ENCODE measurements around the gene SMAD5.

The SMAD5 gene

GRCh38 chr5:136132557-136133221 lies at the start of gene SMAD5:
Gene SMAD5 (plus strand): TSS chr5:136132845. CDS start chr5:136153761, 20,916 bp downstream.
- peak; percentile 48 to 69 for DNase-seq (ENCODE audit: low read depth in 1 of 2, low spot score in 1 of 2)

GRCh38 chr5:136084698-136085097 lies 47.9 kb upstream of the SMAD5 start:
- no peak for DNase-seq (ENCODE audit: low read depth in 1 of 2, low spot score in 1 of 2)

DNA sequence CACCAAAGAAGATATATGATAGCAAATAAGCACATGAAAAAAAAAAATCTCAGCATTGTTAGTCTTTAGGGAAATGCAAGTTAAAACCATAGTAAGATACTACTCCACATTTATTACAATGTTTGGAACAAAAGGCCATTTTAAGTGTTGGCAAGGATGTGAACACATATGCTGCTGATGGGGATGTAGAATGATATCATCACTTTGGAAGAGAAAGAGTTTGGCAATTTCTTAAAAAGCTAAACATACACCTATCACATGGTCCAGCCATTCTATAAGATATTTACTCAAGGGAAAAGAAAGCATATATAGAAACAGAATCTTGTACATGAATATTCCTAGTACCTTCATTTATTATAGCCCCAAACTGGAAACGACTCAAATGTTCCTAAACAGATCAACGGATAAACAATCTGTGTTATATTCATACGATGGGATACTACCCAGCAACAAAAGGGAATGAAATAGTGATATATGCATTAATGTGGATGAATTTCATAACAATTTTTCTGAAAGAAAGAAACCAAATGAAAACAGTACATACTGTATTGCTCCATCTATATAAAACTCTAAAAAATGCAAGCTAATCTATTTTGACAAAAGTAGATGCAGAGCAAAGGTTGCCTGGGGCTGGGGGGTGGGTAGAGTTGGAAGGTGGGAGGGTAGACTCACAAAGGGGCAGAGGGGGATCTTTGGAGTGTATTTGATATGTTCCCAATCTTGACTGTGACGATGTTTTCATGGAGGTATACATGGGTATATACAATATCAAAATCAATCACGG lies 45.7 kb upstream of the SMAD5 start:
- DNase-seq (ENCODE audit: low read depth in 1 of 2, low spot score in 1 of 2) = no peak

GRCh38 chr5:136087961-136088871 lies 44.4 kb upstream of the SMAD5 start:
- DNase-seq (ENCODE audit: low read depth in 1 of 2, low spot score in 1 of 2) = no peak

DNA sequence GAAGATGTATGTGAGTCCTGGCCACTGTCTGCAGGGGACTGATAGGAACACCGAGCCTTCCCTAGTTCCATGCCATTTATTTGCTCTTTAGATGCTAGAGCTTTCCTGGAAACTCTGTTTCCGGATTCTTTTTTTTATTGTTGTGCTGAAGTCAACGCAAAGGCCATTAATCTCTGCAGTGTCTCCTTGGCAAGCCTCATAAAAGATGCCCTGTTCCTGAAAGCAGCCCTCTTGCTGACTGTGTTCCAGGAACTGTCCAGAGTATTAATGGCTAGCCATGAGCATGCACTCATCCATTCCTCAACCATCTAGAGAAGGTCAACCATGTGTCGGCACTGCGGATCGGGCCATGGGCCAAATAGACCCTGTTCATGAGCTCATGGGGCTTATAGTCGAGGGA lies 42.9 kb upstream of the SMAD5 start:
- DNase-seq (ENCODE audit: low read depth in 1 of 2, low spot score in 1 of 2) = no peak

DNA sequence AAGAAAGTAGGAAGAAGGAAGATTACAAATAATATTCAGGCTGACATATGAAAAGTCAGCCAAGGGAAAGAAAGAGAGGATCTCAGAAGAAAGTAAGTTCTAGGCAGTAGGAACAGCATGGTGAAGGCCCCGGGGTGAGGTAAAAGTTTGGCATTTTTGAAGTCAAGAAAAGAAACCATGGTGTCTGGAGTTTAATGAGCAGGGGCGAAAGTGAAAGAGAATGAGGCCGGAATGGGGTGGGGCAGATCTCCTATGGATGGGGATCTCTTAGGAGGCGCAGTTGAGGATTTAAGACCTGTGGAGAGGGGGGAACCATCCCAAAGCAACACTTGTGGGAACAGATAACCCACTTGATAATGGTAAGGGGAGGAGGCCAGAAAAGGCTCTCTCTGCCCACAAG lies 42.3 kb upstream of the SMAD5 start:
- DNase-seq (ENCODE audit: low read depth in 1 of 2, low spot score in 1 of 2) = no peak

DNA sequence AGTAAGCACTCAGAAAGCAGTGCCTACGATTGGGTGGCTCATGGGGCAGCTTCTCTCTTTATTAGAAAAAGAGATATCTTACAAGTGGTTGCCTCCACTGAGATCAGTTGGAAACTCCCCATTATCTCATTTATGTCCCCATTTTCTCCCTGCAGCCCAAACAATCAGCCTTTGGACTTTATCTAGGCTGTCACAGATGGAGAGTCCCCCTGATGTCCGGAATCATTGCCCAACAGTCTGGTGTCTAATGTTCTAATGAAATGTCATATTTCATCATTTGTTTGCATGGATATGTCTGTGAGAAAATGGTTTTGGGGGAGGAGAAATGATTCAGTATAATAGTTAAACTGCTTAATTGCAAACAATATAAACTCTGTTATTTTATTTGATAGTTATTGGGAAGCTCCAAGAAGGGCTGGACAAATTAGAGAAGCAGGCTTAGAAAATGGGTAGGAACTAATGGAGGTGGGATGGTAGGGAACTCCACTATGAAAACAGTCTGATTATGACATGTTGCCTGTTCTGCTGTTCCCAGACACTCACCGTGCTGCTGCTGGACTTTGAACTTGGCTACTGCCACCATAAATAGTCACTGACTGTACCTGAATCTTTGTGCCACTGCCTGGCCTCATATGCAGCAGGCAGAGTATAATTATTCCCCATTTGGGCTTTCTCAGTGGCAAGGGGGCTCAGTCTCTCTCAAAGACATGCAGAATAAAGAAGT lies 38.3 kb upstream of the SMAD5 start:
- DNase-seq (ENCODE audit: low read depth in 1 of 2, low spot score in 1 of 2) = no peak

DNA sequence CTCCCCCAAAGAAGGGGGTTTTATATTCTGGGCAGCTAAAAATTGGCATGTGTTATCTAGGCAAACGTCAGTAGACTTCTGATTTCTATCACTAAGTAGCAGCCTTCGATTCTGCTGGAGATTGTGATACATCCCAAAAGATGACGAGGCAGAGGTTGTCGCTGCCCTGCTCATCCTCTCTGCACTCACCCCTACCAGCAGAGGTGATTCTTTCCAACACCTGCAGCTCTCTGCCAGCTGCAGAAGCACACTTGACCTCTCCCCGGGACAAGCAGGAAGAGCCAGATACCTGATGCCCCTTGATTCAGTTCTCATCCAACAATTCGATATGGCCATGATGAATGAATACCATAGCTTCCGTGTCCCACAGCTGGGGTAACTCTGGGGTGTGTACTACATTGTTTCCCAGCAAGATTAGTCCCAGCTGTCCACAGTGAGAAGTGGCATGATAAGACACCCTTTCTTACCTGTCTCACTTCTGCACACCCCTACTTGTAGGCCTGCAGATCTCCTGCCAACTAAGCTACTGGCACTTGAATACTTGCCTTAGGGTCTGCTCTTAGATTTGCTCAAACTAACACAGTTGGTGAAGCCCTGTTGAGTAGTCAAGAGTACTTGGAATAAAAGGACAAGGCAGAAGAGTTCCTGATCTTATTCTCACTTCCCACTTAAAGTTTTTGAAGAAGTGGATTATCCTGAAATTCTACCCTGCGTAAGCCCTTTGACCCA lies 37.6 kb upstream of the SMAD5 start:
- no peak for DNase-seq (ENCODE audit: low read depth in 1 of 2, low spot score in 1 of 2)

DNA sequence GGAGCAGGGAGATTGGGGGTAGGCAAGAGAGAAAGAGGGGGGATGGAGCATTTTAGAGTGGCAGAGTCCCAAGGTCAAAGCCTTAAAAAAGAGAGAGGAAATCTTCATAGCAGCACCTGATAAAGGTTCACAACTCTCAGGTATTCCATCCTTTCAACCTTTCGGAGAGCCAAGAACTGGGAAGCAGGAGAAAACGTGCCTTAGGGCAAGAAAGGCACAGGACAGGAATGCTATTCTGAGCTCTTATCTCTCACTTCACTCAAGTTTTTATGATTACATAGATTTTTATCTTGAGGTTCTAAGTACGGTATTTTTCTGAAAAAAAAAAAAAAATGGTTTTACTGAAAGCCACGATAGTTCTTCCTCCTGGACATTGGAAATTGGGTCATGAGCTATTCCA lies 34.5 kb upstream of the SMAD5 start:
- no peak for DNase-seq (ENCODE audit: low read depth in 1 of 2, low spot score in 1 of 2)

GRCh38 chr5:136099870-136100269 lies 32.8 kb upstream of the SMAD5 start:
- no peak for DNase-seq (ENCODE audit: low read depth in 1 of 2, low spot score in 1 of 2)

GRCh38 chr5:136101884-136102283 lies 30.8 kb upstream of the SMAD5 start:
- no peak for DNase-seq (ENCODE audit: low read depth in 1 of 2, low spot score in 1 of 2)

GRCh38 chr5:136103118-136103517 lies 29.5 kb upstream of the SMAD5 start:
- DNase-seq (ENCODE audit: low read depth in 1 of 2, low spot score in 1 of 2) = no peak

- DNase-seq (ENCODE audit: low read depth in 1 of 2, low spot score in 1 of 2) = no peak
Observed at GRCh38 chr5:136104306-136104965, 28.2 kb upstream of the SMAD5 start.

GRCh38 chr5:136106351-136107031 lies 26.2 kb upstream of the SMAD5 start:
- DNase-seq (ENCODE audit: low read depth in 1 of 2, low spot score in 1 of 2) = no peak

- DNase-seq (ENCODE audit: low read depth in 1 of 2, low spot score in 1 of 2) = no peak
Observed at GRCh38 chr5:136108180-136108611, 24.4 kb upstream of the SMAD5 start.

DNA sequence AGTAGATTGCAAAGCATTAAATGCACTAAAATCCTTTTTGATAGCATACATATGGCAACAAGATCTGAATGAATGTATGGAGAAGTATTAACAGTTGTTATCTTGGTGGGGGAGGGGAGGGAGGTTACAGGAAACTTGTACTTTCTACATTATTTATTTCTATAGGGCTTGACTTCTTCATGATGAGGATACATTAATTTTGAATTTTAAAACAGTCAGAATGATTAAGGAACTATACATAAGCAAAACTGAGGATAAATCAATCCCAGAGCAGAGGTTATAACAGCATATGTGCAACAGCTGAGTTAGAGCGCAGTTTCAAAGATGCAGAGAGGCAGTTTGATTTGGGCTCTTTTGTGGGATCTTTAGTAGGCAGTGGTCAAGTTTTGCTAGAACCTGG lies 23.9 kb upstream of the SMAD5 start:
- no peak for DNase-seq (ENCODE audit: low read depth in 1 of 2, low spot score in 1 of 2)

DNA sequence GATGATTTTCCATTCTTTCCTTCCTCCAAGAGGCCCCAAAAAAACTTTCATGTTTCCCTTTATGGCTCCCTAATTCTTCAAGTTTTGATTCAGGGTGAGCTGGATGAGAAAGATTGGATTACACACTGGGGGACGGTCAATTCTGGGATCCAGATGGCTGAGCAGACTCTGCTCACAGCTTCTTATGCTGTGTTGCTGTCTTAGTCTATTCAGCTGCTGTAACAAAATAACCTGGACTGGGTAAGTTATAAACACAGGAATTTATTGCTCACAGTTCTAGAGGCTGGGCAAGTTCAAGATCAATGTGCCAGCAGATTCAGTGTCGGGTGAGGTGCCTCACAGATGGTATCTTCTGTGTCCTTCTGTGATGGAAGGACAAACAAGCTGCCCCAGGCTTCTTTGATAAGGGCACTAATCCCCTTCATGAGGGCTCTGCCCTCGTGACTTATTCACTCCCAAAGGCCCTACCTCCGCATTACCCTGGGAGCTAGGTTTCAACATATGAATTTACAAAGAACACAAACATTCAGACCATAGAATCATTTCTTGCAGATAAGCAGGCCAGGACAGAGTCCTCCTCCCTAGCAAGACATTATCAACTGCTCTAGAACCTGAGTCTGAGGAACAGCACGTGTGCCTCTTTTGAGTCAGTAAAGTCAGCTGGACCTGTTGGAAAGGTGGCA lies 23.1 kb upstream of the SMAD5 start:
- no peak for DNase-seq (ENCODE audit: low read depth in 1 of 2, low spot score in 1 of 2)

- DNase-seq (ENCODE audit: low read depth in 1 of 2, low spot score in 1 of 2) = no peak
Observed at GRCh38 chr5:136113606-136114005, 19.0 kb upstream of the SMAD5 start.

All from activated T-helper 1 cell treated with anti-CD3 and anti-CD28 coated beads, Interleukin-2, amount 50 U/mL, for 16 hours (primary cell).